GM18526 (cell line): Measurements from ENCODE around the gene GRIN2D.

Source experiments
- POLR2A ChIP-seq: IDR thresholded peaks from 3 replicates; pipeline ENCODE4 v1.6.1; 2011; ENCODE audit not compliant: insufficient read length; ENCODE audit errors: extremely low read depth

The GRIN2D gene

DNA sequence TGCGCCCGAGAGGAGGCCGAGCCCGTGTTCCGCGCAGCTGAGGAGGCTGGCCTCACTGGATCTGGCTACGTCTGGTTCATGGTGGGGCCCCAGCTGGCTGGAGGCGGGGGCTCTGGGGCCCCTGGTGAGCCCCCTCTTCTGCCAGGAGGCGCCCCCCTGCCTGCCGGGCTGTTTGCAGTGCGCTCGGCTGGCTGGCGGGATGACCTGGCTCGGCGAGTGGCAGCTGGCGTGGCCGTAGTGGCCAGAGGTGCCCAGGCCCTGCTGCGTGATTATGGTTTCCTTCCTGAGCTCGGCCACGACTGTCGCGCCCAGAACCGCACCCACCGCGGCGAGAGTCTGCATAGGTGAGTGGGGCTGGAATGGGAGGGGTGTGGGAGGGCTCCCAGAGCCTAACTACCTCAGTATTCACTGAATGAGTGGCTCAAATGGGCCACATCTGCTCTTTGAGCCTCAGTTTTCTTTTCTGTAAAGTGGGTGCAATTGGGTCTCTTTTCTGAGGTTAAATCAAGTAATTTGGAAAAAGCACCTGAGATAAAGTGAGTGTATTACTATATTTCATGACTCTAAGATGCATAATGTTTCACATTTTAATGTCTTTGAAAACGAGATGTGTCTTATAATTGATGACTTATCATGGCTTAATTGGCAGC is 11.7 kb downstream of the GRIN2D start:
- no peak for TF ChIP-seq POLR2A

DNA sequence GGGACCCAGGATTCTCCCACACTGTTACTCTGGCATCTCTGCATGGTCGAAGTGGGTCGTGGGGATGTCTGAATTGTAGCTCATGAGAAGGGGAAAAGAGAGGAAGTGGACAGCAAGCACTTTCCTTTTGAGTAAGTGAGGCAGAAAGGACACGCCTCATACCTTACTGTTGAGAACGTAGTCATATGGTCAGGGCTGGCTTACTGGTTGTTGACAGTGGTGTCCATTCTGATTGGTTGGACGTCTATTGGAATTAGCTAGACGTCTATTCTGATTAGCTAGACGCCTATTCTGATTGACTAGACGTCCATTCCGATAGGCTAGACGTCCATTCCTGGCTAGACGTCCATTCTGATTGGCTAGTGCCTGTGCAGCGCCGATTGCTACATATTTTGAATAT is 12.4 kb downstream of the GRIN2D start:
- no peak for TF ChIP-seq POLR2A

DNA sequence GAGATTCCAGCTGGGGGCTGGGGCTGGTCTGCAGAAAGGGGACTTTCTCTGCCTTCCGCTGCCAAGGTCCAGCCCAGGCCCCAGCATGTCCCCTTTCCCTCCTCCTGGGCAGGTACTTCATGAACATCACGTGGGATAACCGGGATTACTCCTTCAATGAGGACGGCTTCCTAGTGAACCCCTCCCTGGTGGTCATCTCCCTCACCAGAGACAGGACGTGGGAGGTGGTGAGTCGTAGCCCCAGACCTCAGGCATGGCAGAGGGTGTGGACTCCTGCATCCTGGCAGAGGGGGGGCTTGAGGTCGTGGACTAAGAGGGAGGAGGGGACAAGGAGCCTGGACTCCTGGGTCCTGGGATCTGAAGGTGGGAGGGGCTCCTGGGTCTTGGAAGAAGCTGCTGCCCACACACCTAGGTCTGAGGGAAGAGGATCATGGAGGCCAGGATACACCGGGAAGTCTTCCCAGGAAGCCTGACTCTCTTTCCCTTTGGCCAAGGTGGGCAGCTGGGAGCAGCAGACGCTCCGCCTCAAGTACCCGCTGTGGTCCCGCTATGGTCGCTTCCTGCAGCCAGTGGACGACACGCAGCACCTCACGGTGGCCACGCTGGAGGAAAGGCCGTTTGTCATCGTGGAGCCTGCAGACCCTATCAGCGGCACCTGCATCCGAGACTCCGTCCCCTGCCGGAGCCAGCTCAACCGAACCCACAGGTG is 20.6 kb downstream of the GRIN2D start:
- TF ChIP-seq POLR2A = no peak

DNA sequence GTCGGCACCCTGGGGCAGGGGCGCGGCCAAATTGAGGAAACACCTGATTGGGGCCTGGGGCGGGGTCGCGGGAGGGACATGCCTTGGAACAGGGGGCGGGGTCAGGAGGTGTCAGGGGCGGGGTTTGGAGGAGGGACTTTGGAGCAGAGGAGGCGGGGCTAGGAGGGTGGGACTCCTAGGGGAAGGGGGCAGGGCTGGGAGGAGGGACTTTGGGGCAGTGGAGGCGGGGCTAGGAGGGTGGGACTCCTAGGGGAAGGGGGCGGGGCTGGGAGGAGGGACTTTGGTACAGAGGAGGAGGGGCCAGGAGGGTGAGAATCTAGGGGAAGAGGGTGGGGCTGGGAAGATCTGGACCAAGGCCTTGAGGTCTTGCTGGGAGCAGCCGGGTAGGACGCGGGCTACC is 21.9 kb downstream of the GRIN2D start:
- TF ChIP-seq POLR2A = no peak

DNA sequence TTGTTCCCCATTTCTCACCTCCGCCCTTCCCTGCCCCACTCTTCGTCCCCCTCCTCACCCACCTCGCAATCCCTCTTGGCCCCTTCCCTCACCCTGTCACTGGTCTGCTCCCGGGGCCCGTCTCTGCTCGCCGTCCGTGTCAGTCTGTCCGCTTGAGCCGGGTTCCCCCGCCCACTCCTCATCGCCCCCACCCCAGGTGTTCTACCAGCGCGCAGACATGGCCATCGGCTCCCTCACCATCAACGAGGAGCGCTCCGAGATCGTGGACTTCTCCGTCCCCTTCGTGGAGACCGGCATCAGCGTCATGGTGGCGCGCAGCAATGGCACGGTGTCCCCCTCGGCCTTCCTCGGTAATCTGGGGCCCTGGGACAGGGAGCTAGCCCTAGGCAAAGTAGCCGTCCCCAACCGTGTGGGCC is 22.3 kb downstream of the GRIN2D start:
- TF ChIP-seq POLR2A = no peak

DNA sequence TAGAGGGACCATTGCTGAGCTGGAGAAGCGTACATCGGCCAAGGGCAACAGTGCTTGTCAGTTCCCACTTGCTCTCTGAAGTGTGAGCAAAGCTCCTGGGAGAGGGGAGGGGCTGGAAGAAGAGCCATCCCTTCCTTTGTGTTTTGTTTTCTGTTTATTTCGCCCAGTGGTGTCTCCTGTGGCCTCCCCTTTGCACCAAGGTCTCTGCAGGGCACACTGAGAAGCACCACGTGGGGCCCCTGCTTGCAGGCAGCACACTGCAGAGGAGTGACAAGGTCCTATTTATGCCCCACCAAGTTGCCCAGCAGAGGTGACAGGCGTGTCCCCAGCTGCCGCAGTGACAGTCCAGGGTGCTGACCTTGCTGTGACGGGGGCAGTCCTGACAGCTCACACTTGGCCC is 24.0 kb downstream of the GRIN2D start:
- TF ChIP-seq POLR2A = no peak

DNA sequence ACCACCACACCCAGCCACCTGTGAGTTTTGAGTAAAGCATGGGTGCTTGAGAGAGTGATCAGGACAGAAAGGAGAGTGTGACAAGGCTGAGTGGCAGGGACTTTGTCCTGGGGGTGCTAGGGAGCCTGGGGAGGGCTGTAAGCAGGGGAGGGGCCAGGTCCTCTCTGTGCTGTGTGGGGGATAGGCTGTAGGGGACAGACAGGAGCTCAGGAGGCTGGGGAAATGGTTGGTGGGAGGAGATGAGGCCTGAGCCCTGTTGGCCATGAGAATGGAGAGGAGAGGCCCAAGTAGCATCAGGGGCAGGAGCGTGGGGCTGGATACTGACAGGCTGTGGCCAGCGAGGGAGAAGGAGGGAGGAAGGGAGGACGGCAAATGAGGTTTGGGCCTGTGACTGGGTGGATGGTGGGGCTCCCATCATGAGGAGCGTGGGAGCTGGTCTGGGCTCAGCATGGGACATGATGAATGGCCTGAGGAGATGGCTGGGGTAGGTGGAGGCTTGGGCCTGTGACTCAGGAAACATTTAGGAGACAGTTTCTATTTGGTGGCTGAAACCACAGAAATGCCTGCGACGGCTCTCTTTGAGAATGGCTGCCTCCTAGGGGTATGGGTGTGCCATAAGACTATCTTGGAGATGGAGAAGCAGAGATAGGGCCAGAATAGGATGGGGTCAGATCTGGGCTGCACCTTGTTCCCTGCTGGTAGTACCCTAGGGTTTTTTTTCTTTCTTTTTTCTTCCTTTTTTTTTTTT is 25.0 kb downstream of the GRIN2D start:
- TF ChIP-seq POLR2A = no peak

DNA sequence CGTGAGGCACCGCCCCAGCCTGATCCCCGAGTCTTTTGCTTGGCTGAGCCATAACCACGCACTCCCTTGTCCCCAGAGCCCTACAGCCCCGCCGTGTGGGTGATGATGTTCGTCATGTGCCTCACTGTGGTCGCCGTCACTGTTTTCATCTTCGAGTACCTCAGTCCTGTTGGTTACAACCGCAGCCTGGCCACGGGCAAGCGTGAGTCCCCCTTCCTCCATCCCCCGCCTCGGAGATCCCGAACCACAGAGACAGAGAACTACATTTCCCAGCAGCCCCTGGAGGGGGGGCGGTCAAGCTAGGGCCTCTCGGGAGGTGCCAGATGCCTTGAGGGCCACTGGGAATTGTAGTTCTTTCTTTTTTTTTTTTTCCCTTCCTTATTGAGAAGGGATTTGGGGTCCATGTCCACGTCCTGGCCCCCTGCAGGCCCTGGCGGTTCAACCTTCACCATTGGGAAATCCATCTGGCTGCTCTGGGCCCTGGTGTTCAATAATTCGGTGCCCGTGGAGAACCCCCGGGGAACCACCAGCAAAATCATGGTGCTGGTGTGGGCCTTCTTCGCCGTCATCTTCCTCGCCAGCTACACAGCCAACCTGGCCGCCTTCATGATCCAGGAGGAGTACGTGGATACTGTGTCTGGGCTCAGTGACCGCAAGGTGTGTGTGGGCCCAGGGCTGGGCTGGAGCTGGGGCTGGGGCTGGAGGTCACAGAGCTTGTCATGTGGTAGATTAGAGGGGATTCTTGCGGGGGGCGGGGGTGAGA is 25.9 kb downstream of the GRIN2D start:
- no peak for TF ChIP-seq POLR2A

DNA sequence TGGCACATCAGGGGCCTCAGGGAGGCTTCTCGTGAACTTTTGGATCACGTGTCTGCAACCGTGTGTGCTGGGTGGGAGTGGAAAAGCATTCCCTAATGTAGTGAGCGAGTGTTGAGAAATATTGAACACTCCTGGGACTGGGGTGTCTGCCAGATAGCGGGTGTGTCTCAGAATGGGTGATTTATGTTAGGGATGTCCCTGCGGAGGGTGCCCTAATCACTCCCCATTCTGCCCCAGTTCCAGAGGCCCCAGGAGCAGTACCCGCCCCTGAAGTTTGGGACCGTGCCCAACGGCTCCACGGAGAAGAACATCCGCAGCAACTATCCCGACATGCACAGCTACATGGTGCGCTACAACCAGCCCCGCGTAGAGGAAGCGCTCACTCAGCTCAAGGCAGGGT is 28.1 kb downstream of the GRIN2D start:
- TF ChIP-seq POLR2A = no peak

DNA sequence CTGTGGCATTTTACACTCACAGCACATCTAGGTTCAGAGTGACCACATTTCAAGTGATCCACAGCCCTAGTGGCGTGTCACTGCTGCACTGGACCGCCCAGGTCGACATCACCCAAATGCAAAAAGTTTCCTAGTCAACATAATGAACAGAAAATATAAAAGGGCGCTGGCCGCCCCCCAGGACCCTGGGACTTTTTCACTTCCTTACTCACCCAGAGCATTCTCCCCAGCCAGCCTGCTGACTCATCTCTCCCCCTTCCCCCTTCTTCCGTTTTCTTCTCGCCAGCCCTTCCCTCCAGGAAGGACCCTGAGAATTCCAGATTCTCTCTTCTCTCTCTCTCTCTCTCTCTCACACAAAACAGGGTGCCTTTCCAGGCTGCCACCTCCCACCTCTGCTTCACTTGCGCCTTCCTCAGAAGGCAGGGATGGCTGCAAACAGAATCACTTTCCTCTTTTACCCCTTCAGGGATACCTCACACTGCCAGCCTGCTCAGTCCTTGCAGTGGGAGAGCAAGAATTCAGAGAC is 31.3 kb downstream of the GRIN2D start:
- no peak for TF ChIP-seq POLR2A

DNA sequence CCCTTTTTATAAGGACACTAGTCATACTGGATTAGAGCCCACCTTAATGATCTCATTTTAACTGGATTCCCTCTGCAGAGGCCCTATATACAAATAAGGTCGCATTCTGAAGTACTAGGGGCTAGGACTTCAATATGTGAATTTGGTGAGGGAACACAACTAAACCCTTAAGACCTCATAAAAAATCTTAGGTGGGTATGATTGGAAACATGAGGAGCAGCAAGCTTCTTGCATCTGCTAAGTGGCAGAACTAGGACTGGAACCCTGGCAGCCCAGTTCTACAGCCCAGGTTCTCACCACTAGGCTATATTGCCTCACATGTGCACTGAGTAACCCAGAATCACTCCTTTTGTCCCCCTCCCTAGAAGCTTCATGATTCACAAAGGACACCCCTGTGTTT is 35.2 kb downstream of the GRIN2D start:
- no peak for TF ChIP-seq POLR2A

DNA sequence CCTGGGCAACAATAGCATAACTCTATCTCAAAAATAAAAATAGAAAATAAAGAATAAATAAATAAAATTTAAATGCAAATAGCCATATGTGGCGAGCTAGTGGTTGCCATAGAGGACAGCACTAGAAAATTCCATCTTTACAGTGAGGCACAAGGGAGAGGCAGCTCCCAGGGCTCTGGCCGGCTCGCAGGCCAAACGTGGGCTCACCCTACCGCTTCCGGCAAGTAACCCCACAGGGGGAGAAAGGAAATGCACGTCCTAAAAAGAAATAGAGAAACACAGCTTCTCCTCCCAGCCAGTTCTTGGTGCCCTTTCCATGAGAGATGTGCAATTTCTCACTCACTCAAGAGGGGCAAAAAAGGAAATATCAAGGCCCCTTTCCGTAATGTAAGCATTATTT is 39.9 kb downstream of the GRIN2D start:
- no peak for TF ChIP-seq POLR2A

DNA sequence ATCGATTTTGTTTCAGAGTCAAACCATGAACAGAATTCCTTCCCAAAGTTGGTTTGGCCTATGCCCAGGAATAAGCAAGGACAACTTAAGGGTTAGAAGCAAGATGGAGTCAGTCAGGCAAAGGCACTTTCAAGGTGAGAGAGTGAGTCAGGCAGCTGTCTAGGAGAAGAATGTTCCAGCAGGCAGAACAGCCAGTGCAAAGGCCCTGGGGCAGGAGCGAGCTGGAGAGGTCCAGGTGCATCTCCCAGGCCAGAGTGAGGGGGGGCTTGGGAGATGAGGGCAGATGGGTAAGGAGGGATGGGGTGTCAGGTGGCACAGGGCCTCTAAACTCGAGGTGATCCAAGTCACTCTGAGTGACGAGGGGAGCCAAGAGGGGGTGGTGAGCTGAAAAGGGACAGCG is 43.1 kb downstream of the GRIN2D start:
- no peak for TF ChIP-seq POLR2A

DNA sequence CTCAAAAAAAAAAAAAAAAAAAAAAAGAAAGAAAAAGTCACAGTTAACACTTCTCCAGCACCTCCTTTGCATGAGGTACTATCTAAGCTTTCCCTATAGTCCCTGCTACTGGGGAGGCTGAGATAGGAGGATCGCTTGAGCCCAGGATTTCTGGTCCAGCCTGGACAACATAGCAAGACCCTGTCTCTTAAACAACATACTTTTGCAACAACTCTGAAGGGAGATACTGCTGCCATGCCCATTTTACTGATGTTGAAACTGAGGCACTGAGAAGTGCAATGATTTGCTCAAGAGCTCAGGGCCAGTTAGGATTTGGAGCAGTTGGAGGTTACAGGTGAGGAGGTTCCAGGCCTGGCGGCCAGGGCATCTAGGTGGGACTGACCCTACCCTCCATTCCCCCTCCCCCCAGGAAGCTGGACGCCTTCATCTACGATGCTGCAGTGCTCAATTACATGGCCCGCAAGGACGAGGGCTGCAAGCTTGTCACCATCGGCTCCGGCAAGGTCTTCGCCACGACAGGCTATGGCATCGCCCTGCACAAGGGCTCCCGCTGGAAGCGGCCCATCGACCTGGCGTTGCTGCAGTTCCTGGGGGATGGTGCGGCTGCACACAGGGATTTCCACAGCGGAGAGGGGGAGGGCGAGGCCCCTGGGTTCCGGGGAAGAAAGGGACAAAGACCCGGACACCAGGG is 48.0 kb downstream of the GRIN2D start:
- TF ChIP-seq POLR2A = no peak

DNA sequence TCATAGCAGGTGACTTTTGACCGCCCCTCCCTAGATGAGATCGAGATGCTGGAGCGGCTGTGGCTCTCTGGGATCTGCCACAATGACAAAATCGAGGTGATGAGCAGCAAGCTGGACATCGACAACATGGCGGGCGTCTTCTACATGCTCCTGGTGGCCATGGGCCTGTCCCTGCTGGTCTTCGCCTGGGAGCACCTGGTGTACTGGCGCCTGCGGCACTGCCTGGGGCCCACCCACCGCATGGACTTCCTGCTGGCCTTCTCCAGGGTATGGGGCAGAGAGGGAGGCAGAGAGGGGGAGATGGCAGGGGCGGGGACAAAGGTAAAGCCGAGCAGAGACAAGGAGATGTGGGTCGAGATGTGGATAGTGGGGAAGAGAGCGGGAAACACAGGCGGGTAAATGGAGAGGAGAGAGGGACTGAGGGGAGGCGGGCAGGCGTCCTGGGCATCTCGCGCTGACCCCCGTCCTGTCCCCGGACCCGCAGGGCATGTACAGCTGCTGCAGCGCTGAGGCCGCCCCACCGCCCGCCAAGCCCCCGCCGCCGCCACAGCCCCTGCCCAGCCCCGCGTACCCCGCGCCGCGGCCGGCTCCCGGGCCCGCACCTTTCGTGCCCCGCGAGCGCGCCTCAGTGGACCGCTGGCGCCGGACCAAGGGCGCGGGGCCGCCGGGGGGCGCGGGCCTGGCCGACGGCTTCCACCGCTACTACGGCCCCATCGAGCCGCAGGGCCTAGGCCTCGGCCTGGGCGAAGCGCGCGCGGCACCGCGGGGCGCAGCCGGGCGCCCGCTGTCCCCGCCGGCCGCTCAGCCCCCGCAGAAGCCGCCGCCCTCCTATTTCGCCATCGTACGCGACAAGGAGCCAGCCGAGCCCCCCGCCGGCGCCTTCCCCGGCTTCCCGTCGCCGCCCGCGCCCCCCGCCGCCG is 48.9 kb downstream of the GRIN2D start:
- TF ChIP-seq POLR2A = no peak
